Gastrocnemius medialis (tissue), 4 donors: Measurements from ENCODE around the gene PGPEP1. TPM values are rescaled to one million over a fixed set of nuclear protein-coding genes. Genes with fewer than 3 reads are reported as not detected.
A peak's percentile ranks its signal among the peaks of the same experiment; 100 is the strongest.

Experiments
- ATAC-seq, 2 donors: fragments of 150-250 bp; one replicate each; pipeline ENCODE4 v1.9.1; 2016
- DNase-seq, 2 donors: peaks; one replicate each; pipeline ENCODE4 v3.0.0-alpha.2; 2019
- H3K27ac ChIP-seq, 4 donors: fragments of 200-600 bp; sonication (generic); 1 replicate in 1 of 4; 2 replicates in 3 of 4; pipeline ENCODE4 v1.5.1; 2016 to 2018; ENCODE audit warnings: mild to moderate bottlenecking in 2 of 4, moderate library complexity in 1 of 4
- H3K27me3 ChIP-seq, 3 donors: fragments of 200-600 bp; sonication (generic) in 2 of 3; 1 replicate in 1 of 3; 2 replicates in 2 of 3; pipeline versions ENCODE4 v1.5.1 to v1.6.0; 2016 to 2019; ENCODE audit warnings: mild to moderate bottlenecking in 1 of 3, moderate library complexity in 1 of 3
- H3K36me3 ChIP-seq, 2 donors: fragments of 200-600 bp; sonication (generic) in 1 of 2; one replicate each; pipeline ENCODE4 v1.5.1; 2017 to 2018
- H3K4me1 ChIP-seq, 2 donors: fragments of 200-600 bp; sonication (generic) in 1 of 2; one replicate each; pipeline ENCODE4 v1.5.1; 2016 to 2017; ENCODE audit warnings: mild to moderate bottlenecking in 2 of 2
- H3K4me3 ChIP-seq, 4 donors: fragments of 200-600 bp; sonication (generic) in 3 of 4; 1 replicate in 1 of 4; 2 replicates in 3 of 4; pipeline ENCODE4 v1.5.1; 2016 to 2019; ENCODE audit warnings: mild to moderate bottlenecking in 2 of 4
- H3K9me3 ChIP-seq, 3 donors: fragments of 200-600 bp; sonication (generic) in 2 of 3; 1 replicate in 1 of 3; 2 replicates in 2 of 3; pipeline ENCODE4 v1.5.1; 2016 to 2019
- CTCF ChIP-seq, 5 experiments: fragments of 450-650 bp in 3 of 5; fragments of 200-600 bp in 2 of 5; sonication (generic) in 2 of 5; IDR thresholded peaks in 4 of 5; conservative IDR thresholded peaks in 1 of 5; 1 replicate in 4 of 5; 2 replicates in 1 of 5; pipeline ENCODE4 v1.5.1; 2016 to 2019; ENCODE audit warnings: antibody characterized with exemption in 5 of 5, mild to moderate bottlenecking in 3 of 5, moderate library complexity in 3 of 5
- POLR2A ChIP-seq, 2 donors: fragments of 450-650 bp; IDR thresholded peaks; one replicate each; pipeline ENCODE4 v1.6.1; 2017; ENCODE audit warnings: antibody characterized with exemption in 2 of 2, mild to moderate bottlenecking in 2 of 2, moderate library complexity in 2 of 2
- in situ Hi-C, 4 donors: fragments of 200-750 bp; cut with MboI; loops; one replicate each; pipeline versions ENCODE4 v1.15.0 to v1.8.0; 2017; ENCODE audit warnings: low sequenced_read_pairs in 4 of 4
- intact Hi-C: fragments of 100-400 bp; cut with DNase I; formaldehyde crosslinking; loops from one replicate; pipeline ENCODE4 v1.15.1; 2023; ENCODE audit warnings: low total_unique reads
- total RNA-seq, 4 donors: library from RNA; depleted of rRNA; stranded (reverse); fragments of >200 nt; gene quantifications; one replicate each; pipeline versions ENCODE4 v1.1.0 to v1.2.3, GENCODE V29; 2016

Gene PGPEP1
- total RNA-seq, 4 donors from 2014 or later: 11.7 to 42.3 (median 23.6) TPM

- ATAC-seq (no peak), DNase-seq (peak in 1 of 2 donors; percentile 35)
- H3K36me3 ChIP-seq: no peaks in the 10 kb centered on the region
- H3K9me3 ChIP-seq: no peaks in the 10 kb centered on the region
- no peak overlapping the region for H3K27ac ChIP-seq
- H3K27me3 ChIP-seq: no peaks in the 10 kb centered on the region
- H3K4me3 ChIP-seq: no peak overlapping the region
- TF ChIP-seq CTCF (IDR thresholded peaks at IDR 0.05 in 4 of 5, conservative IDR thresholded peaks at IDR 0.05 in 1 of 5) (no peak), POLR2A (IDR thresholded peaks at IDR 0.05) (no peak)
- in situ Hi-C loops (no loop called here), intact Hi-C loops (loop anchor here (5.0 kb wide), 1 partner anchor 40 kb away; no protein-coding TSS in a partner anchor)
- peaks cover 0 to 10% of the 10 kb centered on the region in 2 donors for H3K4me1 ChIP-seq
Observed at GRCh38 chr19:18392417-18392816, 52.0 kb downstream of the PGPEP1 start.

- Histone ChIP-seq H3K27me3 (no peaks in the 10 kb centered on the region), H3K4me1 (peaks cover 0 to 8% of the 10 kb centered on the region in 2 donors), H3K4me3 (peak overlapping the region in 1 of 4 donors; percentile 13), H3K9me3 (no peaks in the 10 kb centered on the region), H3K36me3 (no peaks in the 10 kb centered on the region), H3K27ac (no peak overlapping the region)
- no peak for ATAC-seq
- intact Hi-C loops: loop anchor here (5.0 kb wide), 1 partner anchor 41 kb away; no protein-coding TSS in a partner anchor
- in situ Hi-C loops: no loop called here
- DNase-seq: no peak
- TF ChIP-seq POLR2A (IDR thresholded peaks at IDR 0.05): no peak
- TF ChIP-seq CTCF (IDR thresholded peaks at IDR 0.05 in 4 of 5, conservative IDR thresholded peaks at IDR 0.05 in 1 of 5): no peak
Observed at GRCh38 chr19:18392926-18393325, 52.5 kb downstream of the PGPEP1 start.

- in situ Hi-C loops: no loop called here
- Histone ChIP-seq H3K4me1 (peaks cover 0 to 4% of the 10 kb centered on the region in 2 donors), H3K27me3 (no peaks in the 10 kb centered on the region), H3K27ac (no peak overlapping the region), H3K9me3 (no peaks in the 10 kb centered on the region), H3K4me3 (peak overlapping the region in 1 of 4 donors; percentile 13), H3K36me3 (no peaks in the 10 kb centered on the region)
- no peak for ATAC-seq
- peak in 1 of 2 donors; percentile 38 for DNase-seq
- intact Hi-C loops: loop anchor here (5.0 kb wide), 1 partner anchor 42 kb away; no protein-coding TSS in a partner anchor
- no peak for TF ChIP-seq CTCF (IDR thresholded peaks at IDR 0.05 in 4 of 5, conservative IDR thresholded peaks at IDR 0.05 in 1 of 5)
- TF ChIP-seq POLR2A (IDR thresholded peaks at IDR 0.05): no peak
Observed at GRCh38 chr19:18393836-18394235, 53.4 kb downstream of the PGPEP1 start.

GRCh38 chr19:18396471-18397241 is 56.3 kb downstream of the PGPEP1 start:
- Histone ChIP-seq H3K27ac (peak overlapping the region in 1 of 4 donors; percentile 18), H3K36me3 (no peaks in the 10 kb centered on the region), H3K27me3 (no peaks in the 10 kb centered on the region), H3K4me3 (peak overlapping the region in 1 of 4 donors; percentile 33), H3K9me3 (no peaks in the 10 kb centered on the region), H3K4me1 (peaks cover 0 to 4% of the 10 kb centered on the region in 2 donors)
- in situ Hi-C loops: no loop called here
- DNase-seq (peak in 1 of 2 donors; percentile 47), ATAC-seq (peak; percentile 34 to 66)
- intact Hi-C loops: no loop called here
- no peak for TF ChIP-seq POLR2A (IDR thresholded peaks at IDR 0.05)
- TF ChIP-seq CTCF (IDR thresholded peaks at IDR 0.05 in 4 of 5, conservative IDR thresholded peaks at IDR 0.05 in 1 of 5): no peak
